Inferior parietal cortex (tissue), 1 donor: ENCODE measurements around the gene COL27A1.
"Not testable (repeated sequence)": the region's sequence is repeated elsewhere in the genome, so short reads cannot be mapped to it uniquely, and the experiment has no call there.

ENCODE experiments used
- DNase-seq: peaks from one replicate; pipeline ENCODE4 v3.0.0-alpha.2; 2016; ENCODE audit errors: extremely low spot score

COL27A1 gene

GRCh38 chr9:114184071-114184470 lies 28.7 kb downstream of the COL27A1 start:
- no peak for DNase-seq

GRCh38 chr9:114184866-114185265 lies 29.5 kb downstream of the COL27A1 start:
- DNase-seq: no peak

DNA sequence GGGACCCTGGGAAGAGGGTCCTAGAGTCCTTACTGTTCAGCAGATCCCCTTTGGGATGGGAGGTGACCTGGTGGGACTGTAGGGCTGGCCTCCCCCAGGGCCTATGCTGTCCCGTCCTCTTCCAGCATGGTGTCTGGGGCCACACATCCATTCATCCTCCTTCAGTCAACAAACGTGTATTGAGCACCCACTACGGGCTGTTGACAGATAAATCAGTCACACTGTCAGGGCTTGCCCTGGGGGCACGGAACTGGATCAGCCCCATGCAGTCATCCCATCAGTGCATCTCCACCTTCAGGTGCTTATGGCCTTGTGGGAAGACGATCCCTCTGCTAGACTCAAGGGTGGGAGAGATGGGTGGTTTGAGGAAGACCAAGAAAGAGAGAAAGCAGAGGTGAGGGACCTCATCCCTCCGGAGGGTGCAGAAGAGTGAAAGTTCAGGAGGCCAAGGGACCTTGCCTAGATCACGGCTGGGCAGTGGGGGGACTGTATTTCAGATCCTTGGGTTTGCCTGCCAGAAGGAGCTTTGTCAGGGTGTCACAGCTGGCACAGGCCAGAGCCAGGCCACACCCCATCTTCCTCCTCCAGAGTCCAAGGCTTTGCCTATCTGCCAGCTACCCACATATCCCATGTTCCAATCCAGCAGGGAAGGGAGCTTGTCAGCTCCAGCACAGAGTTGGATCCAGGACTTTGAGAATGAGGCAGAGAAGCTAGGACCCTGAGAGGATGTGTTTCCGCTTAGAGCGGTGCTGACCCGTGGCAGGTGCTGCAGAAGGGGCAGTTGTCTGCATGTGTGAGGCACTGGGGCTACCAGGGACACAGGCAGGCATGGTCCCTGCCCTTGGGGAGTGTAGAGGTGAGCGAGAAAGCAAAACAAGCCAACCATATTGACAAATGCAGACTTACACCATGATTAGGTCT lies 30.5 kb downstream of the COL27A1 start:
- no peak for DNase-seq

DNA sequence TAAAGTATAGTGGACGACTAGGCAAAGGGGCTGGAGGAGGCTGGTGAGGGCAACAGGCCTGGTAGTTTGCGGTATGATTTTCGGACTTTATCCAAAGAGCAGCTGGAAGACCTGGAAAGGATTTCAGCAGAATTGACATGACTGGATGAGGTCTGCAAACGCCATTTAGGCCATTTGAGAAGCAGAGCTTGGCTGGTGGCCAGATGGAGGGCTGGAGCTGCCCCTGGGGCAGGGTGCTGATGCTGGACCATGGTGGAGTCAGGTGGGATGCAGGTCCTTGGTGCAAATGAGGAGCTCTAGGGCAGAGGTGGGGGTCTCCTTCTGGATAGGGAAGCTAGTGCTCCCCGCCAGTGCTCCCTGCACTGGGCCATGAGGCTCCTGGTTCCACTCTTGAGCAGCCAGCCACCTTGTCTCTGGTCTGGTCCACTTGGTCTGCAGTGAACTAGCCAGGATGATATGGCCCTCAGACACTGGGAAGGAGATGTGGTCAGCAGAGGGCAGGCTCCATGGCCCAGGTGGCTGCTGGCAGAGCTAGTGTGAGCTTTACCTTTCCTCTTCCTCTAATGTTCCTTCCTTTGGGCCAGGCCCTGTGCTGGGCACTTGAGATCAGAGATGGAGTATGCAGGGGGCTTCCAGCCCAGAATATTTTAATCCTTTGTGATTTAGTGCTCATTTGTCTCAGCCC lies 31.4 kb downstream of the COL27A1 start:
- no peak for DNase-seq

- no peak for DNase-seq
These were observed 32.5 kb downstream of the COL27A1 start for GRCh38 chr9:114187827-114188226.

- no peak for DNase-seq
These were observed 34.7 kb downstream of the COL27A1 start for GRCh38 chr9:114189823-114190562.

GRCh38 chr9:114190563-114190905 lies 35.2 kb downstream of the COL27A1 start:
- DNase-seq: no peak

DNA sequence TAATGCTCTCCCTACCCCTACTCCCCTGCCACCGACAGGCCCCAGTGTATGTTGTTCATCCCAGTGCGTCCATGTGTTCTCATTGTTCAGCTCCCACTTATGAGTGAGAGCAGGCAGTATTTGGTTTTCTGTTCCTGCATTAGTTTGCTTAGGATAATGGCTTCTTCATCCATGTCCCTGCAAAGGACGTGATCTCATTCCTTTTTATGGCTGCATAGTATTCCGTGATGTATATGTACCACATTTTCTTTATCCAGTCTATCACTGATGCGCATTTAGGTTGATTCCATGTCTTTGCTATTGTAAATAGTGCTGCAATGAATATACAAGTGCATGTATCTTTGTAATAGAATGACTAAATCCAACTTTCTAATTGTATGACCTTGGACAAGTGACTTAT lies 36.1 kb downstream of the COL27A1 start:
- not testable (repeated sequence) for DNase-seq

DNA sequence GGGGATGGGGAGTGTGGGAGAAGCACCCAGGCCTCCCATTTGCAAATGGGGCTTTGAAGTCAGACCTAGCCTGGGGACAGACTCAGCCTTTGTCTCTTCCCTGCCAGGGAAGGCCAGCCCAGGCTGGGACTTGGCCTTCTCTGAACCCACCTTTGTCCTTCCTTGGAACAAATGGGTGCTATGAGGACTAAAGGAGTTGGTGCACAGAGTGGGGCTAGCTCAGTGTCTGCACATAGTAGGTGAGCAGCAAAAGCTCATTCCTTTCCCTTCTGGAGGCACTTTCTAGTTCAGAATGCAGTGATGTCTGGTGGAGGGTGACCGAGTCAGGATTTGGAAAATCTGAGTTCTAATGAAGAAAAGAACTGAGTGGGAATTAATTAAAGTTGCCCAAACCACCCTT lies 37.2 kb downstream of the COL27A1 start:
- DNase-seq: no peak

DNA sequence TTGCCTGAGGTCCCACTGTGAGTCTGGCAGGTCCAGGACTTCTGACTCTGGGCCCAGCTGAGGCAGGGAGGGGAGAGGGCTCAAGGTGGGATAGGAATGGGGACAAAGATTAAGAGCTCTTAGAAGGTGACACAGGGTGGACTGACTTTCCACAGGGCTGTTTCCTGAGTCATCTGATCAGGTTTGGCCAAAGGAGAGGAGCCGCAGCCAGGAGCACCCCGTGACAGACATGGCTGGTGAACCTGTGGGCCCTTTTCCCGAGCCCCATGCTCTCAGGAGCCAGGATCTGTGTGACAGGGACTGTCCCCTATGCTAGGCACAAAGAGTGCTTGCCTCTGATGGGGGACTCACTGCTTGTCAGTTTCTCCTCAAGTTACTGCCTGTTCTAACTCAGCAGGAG lies 37.8 kb downstream of the COL27A1 start:
- DNase-seq: no peak

DNA sequence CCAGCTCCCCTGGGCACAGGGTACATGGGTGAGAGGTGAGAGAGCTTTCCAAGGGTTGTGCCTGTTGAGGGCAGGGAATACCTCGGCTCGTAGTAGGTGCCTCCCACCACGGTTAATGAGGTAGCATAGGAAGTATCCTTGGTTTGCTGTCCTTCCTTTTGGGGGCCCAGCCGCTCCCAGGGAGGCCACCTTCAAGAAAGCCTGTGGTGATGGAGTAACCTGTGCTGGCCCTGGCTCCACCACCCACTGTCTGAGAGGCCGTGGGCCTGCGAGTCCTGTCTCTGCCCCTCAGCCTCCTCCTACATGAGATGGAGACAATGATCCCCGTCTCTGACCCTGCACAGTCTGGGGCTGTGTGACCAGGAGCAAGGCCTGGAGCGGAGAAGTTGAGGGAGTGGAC lies 40.8 kb downstream of the COL27A1 start:
- DNase-seq: no peak

DNA sequence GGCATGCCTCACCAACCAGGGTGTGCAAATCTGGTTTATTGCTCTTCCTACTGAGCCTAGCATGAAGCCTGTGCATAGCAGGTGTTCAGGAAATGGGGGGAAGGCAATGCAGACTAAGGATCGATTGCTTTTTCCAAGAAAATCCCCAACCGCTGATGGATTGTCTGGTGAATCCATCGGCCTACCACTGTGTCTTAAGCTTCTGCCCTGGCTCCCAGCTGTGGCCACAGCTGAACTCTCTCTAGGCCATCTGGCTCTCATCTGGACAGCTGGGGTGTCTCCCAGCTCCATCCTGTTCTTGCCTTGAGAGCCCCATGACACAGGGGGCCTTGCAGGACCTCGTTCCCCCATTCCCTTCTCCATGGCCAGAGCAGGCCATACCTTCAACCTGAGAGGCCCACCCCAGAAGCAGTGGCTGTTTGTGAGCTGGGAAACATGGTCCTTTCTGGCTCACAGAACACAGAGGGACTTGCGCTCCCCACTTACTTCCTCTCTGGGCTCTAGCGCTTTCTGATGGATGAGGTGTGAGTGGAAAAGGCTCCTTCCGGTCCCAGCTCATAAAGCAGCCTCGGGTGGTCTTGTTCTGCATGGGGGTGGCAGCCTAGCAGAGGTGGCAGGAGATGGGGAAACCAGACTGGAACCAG lies 41.8 kb downstream of the COL27A1 start:
- no peak for DNase-seq

DNA sequence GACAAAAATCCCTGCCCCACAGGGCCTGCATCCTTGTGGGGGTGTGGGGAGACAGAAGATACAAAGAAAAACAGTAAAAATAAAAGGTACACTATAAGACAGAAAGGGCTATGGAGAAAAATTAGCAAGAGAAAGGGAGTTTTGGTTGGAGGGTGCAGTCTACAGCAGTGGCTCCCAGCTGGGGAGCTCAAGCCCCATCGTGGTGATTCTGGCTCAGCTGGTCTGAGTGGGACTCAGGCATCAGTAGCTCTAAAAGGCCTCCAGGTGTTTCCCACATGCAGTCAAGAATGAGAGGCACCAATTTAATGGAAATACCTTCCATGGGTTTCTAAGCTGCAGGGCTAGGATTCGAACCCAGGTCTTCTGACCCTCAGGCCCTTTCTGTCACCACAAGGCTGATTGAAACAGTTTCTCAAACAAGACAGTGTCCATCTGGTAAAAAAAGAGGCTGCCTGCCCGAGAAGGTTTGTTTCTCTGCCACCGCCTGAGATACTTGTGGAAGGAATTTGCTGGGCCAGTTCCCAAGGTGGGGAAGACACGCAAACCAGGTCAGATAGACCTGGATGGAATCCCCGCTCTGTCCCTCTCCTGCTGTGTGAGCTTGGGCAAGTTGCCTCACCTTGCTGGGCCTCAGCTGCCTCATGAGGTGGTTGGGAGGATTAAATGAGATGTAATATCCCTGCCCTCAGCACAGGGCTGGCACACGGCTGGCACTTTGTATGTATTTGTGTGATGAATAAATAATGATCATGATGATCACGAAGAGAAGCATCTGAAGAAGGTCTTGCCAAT lies 43.1 kb downstream of the COL27A1 start:
- no peak for DNase-seq

GRCh38 chr9:114200721-114201300 lies 45.5 kb downstream of the COL27A1 start:
- no peak for DNase-seq

DNA sequence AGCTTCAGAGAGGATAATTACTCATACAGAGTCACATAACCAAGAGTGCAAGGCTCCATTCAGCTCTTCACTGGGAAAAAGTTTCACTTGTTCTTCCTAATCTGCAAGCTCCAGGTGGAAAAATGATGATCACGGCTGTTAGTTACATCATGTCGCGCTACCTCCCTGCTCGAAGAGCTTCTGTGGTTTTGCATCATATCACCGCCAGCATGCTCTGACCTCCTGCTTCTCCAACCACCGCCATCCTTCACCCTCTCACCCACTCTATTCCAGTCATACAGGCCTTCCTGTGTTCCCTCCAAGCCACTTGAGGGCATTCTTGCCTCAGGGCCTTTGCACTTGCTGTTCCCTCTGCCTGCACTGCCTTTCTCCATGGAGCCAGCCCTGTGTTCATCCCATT lies 47.1 kb downstream of the COL27A1 start:
- no peak for DNase-seq

- DNase-seq: no peak
These were observed 47.5 kb downstream of the COL27A1 start for GRCh38 chr9:114202849-114203248.

DNA sequence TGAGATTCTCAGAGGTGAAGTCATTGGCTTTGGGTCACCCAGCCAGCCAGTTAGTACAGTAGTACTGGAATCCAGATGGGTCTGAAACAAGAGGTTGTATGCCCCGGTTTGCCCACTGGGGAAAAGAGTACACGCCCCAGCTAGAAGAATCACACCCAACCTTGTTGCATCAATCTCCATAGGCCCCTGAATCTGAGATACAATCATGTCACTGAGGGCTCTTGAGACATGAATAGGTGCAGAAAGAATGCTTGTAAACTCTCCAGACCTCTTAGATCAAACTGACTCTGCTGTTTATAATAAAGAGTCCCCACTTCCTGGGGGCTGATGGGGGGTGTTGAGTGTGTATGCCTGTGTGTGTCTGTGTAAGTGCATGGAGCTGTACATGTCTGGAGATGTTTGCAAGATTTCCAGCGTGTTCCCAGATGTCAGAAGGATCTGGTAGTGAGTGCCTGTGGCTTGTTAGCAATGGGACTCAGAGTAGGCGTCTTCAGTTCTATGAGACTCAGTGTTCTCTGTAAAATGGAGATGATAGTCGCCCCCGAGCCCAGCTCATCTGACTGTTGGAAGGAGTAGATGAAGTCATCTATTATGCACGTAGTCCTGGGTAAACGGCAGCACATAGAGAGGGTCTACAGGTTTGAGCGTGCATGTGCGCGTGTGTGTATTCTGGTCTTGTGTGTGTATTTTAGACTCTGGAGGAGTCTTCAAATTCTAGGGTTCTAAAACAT lies 48.2 kb downstream of the COL27A1 start:
- DNase-seq: no peak

DNA sequence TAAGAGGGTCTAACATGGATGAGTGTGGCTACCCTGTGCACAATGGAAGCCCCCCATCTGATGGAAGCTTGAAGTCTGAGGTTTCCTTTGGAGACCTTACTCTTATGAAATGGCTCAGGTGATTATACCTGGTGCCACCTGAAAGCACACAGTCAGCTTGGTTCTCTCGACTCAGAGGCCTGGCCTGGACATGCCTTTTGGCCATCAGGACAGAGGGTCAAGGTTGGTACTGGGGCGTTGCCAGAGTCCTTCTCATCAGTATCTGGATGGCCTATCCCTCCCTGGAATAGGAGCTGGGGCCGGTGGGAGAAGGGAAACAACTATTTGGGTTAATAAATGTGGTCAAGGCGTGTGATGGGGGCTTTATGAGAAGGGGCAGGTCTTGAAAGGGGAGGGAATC lies 48.9 kb downstream of the COL27A1 start:
- DNase-seq: no peak

DNA sequence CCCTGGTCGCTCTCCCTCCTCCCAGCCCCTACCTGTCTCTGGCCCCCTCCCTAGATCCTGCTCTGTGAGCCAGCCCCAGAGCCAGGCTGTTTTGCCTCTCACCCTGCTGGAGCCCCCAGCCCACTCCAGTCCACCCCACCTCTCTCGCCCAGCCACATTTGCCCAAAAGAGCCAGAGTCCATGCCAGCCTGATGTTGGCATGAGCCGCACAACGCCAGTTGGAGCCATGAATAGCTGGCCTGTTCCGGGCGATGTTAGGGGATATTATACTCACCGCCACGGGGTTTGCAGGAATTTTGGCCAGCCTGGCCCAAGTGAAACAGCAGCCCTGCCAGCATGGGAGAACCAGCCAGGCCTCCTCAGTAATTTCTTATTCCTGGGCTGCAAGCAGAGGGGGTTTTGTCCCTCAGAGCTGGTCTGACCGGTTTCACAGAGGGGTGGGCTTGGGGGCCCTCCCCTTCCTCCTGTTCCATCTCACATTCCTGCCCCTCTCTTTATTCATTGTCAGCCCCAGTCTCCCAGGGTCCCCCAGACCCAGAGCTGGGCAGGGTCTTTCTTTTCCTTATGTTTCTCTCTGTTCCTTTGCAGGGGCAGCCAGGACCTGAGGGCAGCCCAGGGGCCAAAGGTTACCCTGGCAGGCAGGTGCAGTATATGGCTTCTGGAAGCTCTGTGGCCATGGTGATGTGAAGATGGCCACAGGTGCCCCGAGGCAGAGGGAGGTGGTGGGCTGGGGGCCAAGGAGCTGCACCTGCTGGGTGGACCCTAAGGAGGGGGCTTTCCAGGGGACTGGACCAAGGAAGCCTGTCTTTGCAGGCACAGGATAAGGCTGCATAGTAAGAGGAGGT lies 50.1 kb downstream of the COL27A1 start:
- peak; percentile 36 for DNase-seq
